K562 (cell line): ENCODE measurements around the gene PURA. TPM values are rescaled to one million over a fixed set of nuclear protein-coding genes. Genes with fewer than 3 reads are reported as not detected.

ENCODE experiments used
- ATAC-seq: fragments of 200-7000 bp; cut with Tn5 transposase; 3 replicates; pipeline ENCODE4 v1.9.1; 2020; ENCODE audit warnings: moderate library complexity
- BruUV-seq: library from RNA; stranded (reverse); fragments of 400-500 nt; replicated peaks from 2 replicates; lab custom pipeline; 2021; lab: Mats Ljungman, UMichigan
- CTCF ChIA-PET: fragments of 300-600 bp; formaldehyde crosslinking; extraction: SDS; loops from one replicate; lab custom pipeline; 2021; ENCODE audit warnings: low intra/inter-chr PET ratio; lab: Yijun Ruan, JAX
- POLR2A ChIA-PET: fragments of 300-600, 350-650 bp; sonication (Branson Sonifier 250); formaldehyde crosslinking; extraction: SDS; loops from one replicate; lab custom pipeline; 2021; ENCODE audit warnings: antibody characterized with exemption, inconsistent platforms; lab: Yijun Ruan, JAX
- DNase-seq, 4 experiments: peaks; one replicate each; pipeline versions ENCODE4 v3.0.0 to v3.0.0-alpha.2; 2011 to 2018; ENCODE audit warnings: low spot score in 3 of 4, mixed read lengths in 3 of 4; ENCODE audit errors: extremely low read depth in 1 of 4
- FAIRE-seq: peaks from 2 replicates; lab custom pipeline; 2011; peaks lifted over from hg19 to GRCh38; lab: Jason Lieb, UNC
- H2AFZ ChIP-seq: 2 replicates; pipeline ENCODE4 v1.6.0; 2011; ENCODE audit warnings: low read depth, low read length, control low read depth, inconsistent platforms
- H3K27ac ChIP-seq: fragments of 200-600 bp; 3 replicates; pipeline ENCODE4 v1.8.0; 2011; ENCODE audit warnings: low read depth, mild to moderate bottlenecking, control low read depth, inconsistent platforms, low read length, moderate library complexity, mixed read lengths; ENCODE audit errors: extremely low read depth
- H3K27me3 ChIP-seq, 2 experiments: fragments of 300-600 bp in 1 of 2; 2 replicates in 1 of 2; 3 replicates in 1 of 2; pipeline versions ENCODE4 v1.6.0 to v1.8.0; 2011; ENCODE audit warnings: inconsistent platforms in 2 of 2, low read length in 2 of 2, mild to moderate bottlenecking in 1 of 2, mixed read lengths in 1 of 2, moderate library complexity in 1 of 2; ENCODE audit not compliant: control insufficient read depth in 2 of 2, insufficient read depth in 2 of 2
- H3K36me3 ChIP-seq: fragments of 300-600 bp; 3 replicates; pipeline ENCODE4 v1.8.0; 2011; ENCODE audit warnings: mild to moderate bottlenecking, low read length, inconsistent platforms; ENCODE audit not compliant: control insufficient read depth, insufficient read depth
- H3K4me1 ChIP-seq, 2 experiments: fragments of 200-600 bp in 1 of 2; replicated peaks in 1 of 2; 2 replicates in 1 of 2; 3 replicates in 1 of 2; pipeline versions ENCODE4 v1.5.1 to v1.8.0; 2011; ENCODE audit warnings: inconsistent platforms in 2 of 2, low read length in 2 of 2, mild to moderate bottlenecking in 1 of 2, mixed read lengths in 1 of 2, moderate library complexity in 1 of 2; ENCODE audit not compliant: control insufficient read depth in 2 of 2, insufficient read depth in 2 of 2
- H3K4me2 ChIP-seq: 2 replicates; pipeline ENCODE4 v1.6.1; 2011; ENCODE audit warnings: low read length, control low read depth, inconsistent platforms, mixed read lengths; ENCODE audit not compliant: insufficient read depth
- H3K4me3 ChIP-seq: fragments of 200-600 bp; sonication (generic), shearing (Covaris generic); 2 replicates; pipeline ENCODE4 v1.5.1; 2016; ENCODE audit warnings: control low read depth, inconsistent platforms
- H3K79me2 ChIP-seq: fragments of 200-600 bp; 3 replicates; pipeline ENCODE4 v1.8.0; 2011; ENCODE audit warnings: low read length, inconsistent platforms; ENCODE audit not compliant: control insufficient read depth, insufficient read depth
- H3K9ac ChIP-seq, 2 experiments: 2 replicates each; pipeline versions ENCODE4 v1.6.0 to v1.6.1; 2011; ENCODE audit warnings: low read depth in 2 of 2, low read length in 2 of 2, control low read depth in 1 of 2, inconsistent platforms in 1 of 2, mild to moderate bottlenecking in 1 of 2, mixed read lengths in 1 of 2; ENCODE audit not compliant: insufficient read depth in 1 of 2
- H3K9me1 ChIP-seq: one replicate; pipeline ENCODE4 v1.6.0; 2011; ENCODE audit warnings: inconsistent platforms, mild to moderate bottlenecking, low read length, moderate library complexity; ENCODE audit not compliant: control insufficient read depth, insufficient read depth
- H3K9me3 ChIP-seq: replicated peaks from 2 replicates; pipeline ENCODE4 v1.5.1; 2011; ENCODE audit warnings: low read depth, low read length, inconsistent platforms; ENCODE audit not compliant: control insufficient read depth, insufficient read depth
- H4K20me1 ChIP-seq: replicated peaks from 2 replicates; pipeline ENCODE4 v1.6.1; 2011; ENCODE audit warnings: low read length, inconsistent platforms, mixed read lengths; ENCODE audit not compliant: control insufficient read depth, insufficient read depth
- ATF6 ChIP-seq: sonication (generic); formaldehyde crosslinking; IDR thresholded peaks from 2 replicates; pipeline ENCODE4 v1.4.0; 2020; ENCODE audit warnings: mild to moderate bottlenecking, missing genetic modification reagents
- BRD4 ChIP-seq: fragments of 200-600 bp; sonication (generic); IDR thresholded peaks from 2 replicates; pipeline ENCODE4 v1.6.1; 2017; ENCODE audit warnings: inconsistent platforms
- ERF ChIP-seq: fragments of 450-650 bp; formaldehyde crosslinking; IDR thresholded peaks from 2 replicates; pipeline ENCODE4 v1.4.0; 2020; ENCODE audit warnings: mild to moderate bottlenecking, mixed read lengths
- FOXK2 ChIP-seq, 2 experiments: fragments of 450-650 bp; IDR thresholded peaks in 1 of 2; conservative IDR thresholded peaks in 1 of 2; 2 replicates each; pipeline ENCODE4 v1.6.1; 2016; ENCODE audit warnings: low read depth in 2 of 2, mild to moderate bottlenecking in 1 of 2
- NCOA2 ChIP-seq, 2 experiments: fragments of 450-650 bp; IDR thresholded peaks; 2 replicates each; pipeline ENCODE4 v1.6.1; 2018; ENCODE audit warnings: mild to moderate bottlenecking in 2 of 2, moderate library complexity in 1 of 2; ENCODE audit not compliant: partially characterized antibody in 2 of 2
- NCOR1 ChIP-seq: fragments of 450-650 bp; IDR thresholded peaks from 2 replicates; pipeline ENCODE4 v1.6.1; 2016; ENCODE audit warnings: mild to moderate bottlenecking, moderate library complexity
- RERE ChIP-seq: sonication (generic); formaldehyde crosslinking; IDR thresholded peaks from 2 replicates; pipeline ENCODE4 v1.8.0; 2023; ENCODE audit warnings: missing genetic modification reagents, mild to moderate bottlenecking, borderline replicate concordance
- SREBF1 ChIP-seq: fragments of 150-350 bp; IDR thresholded peaks from 2 replicates; pipeline ENCODE4 v1.6.1; 2014; ENCODE audit warnings: antibody characterized with exemption, low read depth, low read length, borderline replicate concordance
- TEAD1 ChIP-seq, 2 experiments: fragments of 450-650 bp in 1 of 2; sonication (generic) in 1 of 2; formaldehyde crosslinking; IDR thresholded peaks; 2 replicates each; pipeline versions ENCODE4 v1.4.0 to v1.8.0; 2020 to 2022; ENCODE audit warnings: mild to moderate bottlenecking in 2 of 2, missing genetic modification reagents in 1 of 2
- XRCC4 ChIP-seq: IDR thresholded peaks from one replicate; pipeline ENCODE4 v1.6.1; 2011; ENCODE audit not compliant: insufficient read depth, insufficient read length; ENCODE audit errors: extremely low read depth
- ZNF324 ChIP-seq: fragments of 250-450 bp; sonication (Bioruptor Pico); IDR thresholded peaks from 2 replicates; pipeline ENCODE4 v1.4.0; 2020; ENCODE audit warnings: mild to moderate bottlenecking
- WGBS: fragments of 100-300 bp; shearing (Covaris generic); methylation state at CpG from one replicate; pipeline ENCODE4 v1.1.6; 2016; ENCODE audit warnings: low coverage, mixed read lengths; ENCODE audit not compliant: insufficient coverage; ENCODE audit errors: missing lambda C conversion rate; 5-methylcytosine and 5-hydroxymethylcytosine counted together
- in situ Hi-C: fragments of 300-500 bp; cut with MboI; formaldehyde crosslinking; loops from 4 replicates; pipeline ENCODE4 v1.15.0; 2018; ENCODE audit warnings: inconsistent platforms, mixed read lengths
- intact Hi-C: fragments of 100-400 bp; cut with micrococcal nuclease; formaldehyde crosslinking; loops from 2 replicates; pipeline ENCODE4 v1.14.2; 2022
- polyA plus RNA-seq, 8 experiments: library from polyadenylated mRNA; depleted of rRNA in 4 of 8; stranded (reverse) in 5 of 8; unstranded in 3 of 8; fragments of >200 nt; fragmentation: Nextera tagmentation in 2 of 8; fragmentation: Illumina TruSeq in 1 of 8; extraction: Ambion mirVana in 2 of 8; extraction: Trizol in 1 of 8; gene quantifications; 2 replicates each; pipeline versions ENCODE4 v1.2.1 to v1.2.3, GENCODE V29; 2011 to 2014; ENCODE audit warnings: inconsistent platforms in 1 of 8, missing spikeins in 1 of 8
- total RNA-seq, 7 experiments: library from RNA; depleted of rRNA in 6 of 7; stranded (reverse); fragments of >200 nt in 6 of 7; fragmentation: Illumina TruSeq in 2 of 7; extraction: Trizol in 2 of 7; gene quantifications; 2 replicates each; pipeline versions ENCODE4 v1.2.1 to v1.2.3, GENCODE V29; 2011 to 2021; ENCODE audit warnings: low replicate concordance in 1 of 7

The PURA gene
- total and polyA plus RNA-seq, 9 of the 15 experiments (the other 6 are each of a cell fraction or from before 2014, with no cell fraction given) = 3.2 to 11.1 (median 5.4) TPM

GRCh38 chr5:140113180-140113698 is 670 bp upstream of the PURA start (continued):
- TF ChIP-seq ATF6 (CRISPR knock-in tag) = no peak
- 0 out of 2 replicates have a peak, but pooled peaks have one; percentile 34 for TF ChIP-seq BRD4
- no peak for TF ChIP-seq TEAD1 (CRISPR knock-in tag; IDR thresholded peaks at IDR 0.05)
- TF ChIP-seq NCOR1 = peak; percentile 14; the same call in 1 of the 2 replicates
- TF ChIP-seq NCOA2 (IDR thresholded peaks at IDR 0.05; ENCODE audit: partially characterized antibody in 2 of 2) = no peak

GRCh38 chr5:140114341-140115185 is 654 bp downstream of the PURA start:
- peak overlapping the region; percentile 65 for H3K4me3 ChIP-seq
- WGBS = 2% methylated on average over 58 of the region's 65 CpGs
- no peaks in the 10 kb centered on the region for H3K9me1 ChIP-seq
- no peaks in the 10 kb centered on the region for H3K27me3 ChIP-seq
- peak overlapping the region; percentile 74 to 94 for H3K9ac ChIP-seq
- no peaks in the 10 kb centered on the region for H3K9me3 ChIP-seq
- no TSS peak for BruUV-seq
- intact Hi-C loops = loop anchor here (10.0 kb wide), 2 partner anchors 600 to 1500 kb away; partner anchors contain the start of gene DIAPH1
- H3K36me3 ChIP-seq = no peaks in the 10 kb centered on the region; the same call in 2 of the 3 replicates
- DNase-seq (peak; percentile 39 to 65 (median 46)), FAIRE-seq (peak; percentile 37), ATAC-seq (peak; percentile 44)
- peak overlapping the region; percentile 78 for H3K27ac ChIP-seq
- peak overlapping the region; percentile 96 for H3K4me2 ChIP-seq
- H4K20me1 ChIP-seq = peaks cover 6% of the 10 kb centered on the region; the same call in 1 of the 2 replicates
- peak overlapping the region; percentile 80 for H2AFZ ChIP-seq
- ChIA-PET POLR2A (interaction anchor here (0.6 to 1.9 kb wide), 6 partner anchors 9 to 462 kb away, joined by 3 to 6 read pairs (median 3); no protein-coding TSS in a partner anchor), CTCF (interaction anchor here (1.2 kb wide), 1 partner anchor 42 kb away, joined by 3 read pairs; no protein-coding TSS in a partner anchor)
- H3K4me1 ChIP-seq = peaks cover 28 to 30% of the 10 kb centered on the region in 2 experiments
- peaks cover 82% of the 10 kb centered on the region for H3K79me2 ChIP-seq
- in situ Hi-C loops = no loop called here
- TF ChIP-seq ZNF324 (CRISPR knock-in tag) (no peak), SREBF1 (no peak), ERF (CRISPR knock-in tag) (no peak), XRCC4 (no peak), RERE (CRISPR knock-in tag) (no peak), FOXK2 (conservative IDR thresholded peaks at IDR 0.05 in 1 of 2, IDR thresholded peaks at IDR 0.05 in 1 of 2; ENCODE audit: low read depth in 2 of 2) (peak in 1 of 2 experiments; percentile 84; a peak in 2 of 4 replicates)
